ENCODE results near the gene FILIP1.

The FILIP1 gene

GRCh38 chr6:75347898-75348610, 145.5 kb downstream of the FILIP1 start:
- in situ Hi-C loops (cut with MboI; ENCODE audit: low sequenced_read_pairs): no loop called here

GRCh38 chr6:75345413-75345812, 148.2 kb downstream of the FILIP1 start:
- in situ Hi-C loops (cut with MboI; ENCODE audit: low sequenced_read_pairs): no loop called here

GRCh38 chr6:75344455-75344854, 149.1 kb downstream of the FILIP1 start:
- in situ Hi-C loops (cut with MboI; ENCODE audit: low sequenced_read_pairs): no loop called here

GRCh38 chr6:75344021-75344420, 149.6 kb downstream of the FILIP1 start:
- in situ Hi-C loops (cut with MboI; ENCODE audit: low sequenced_read_pairs): no loop called here

- in situ Hi-C loops (cut with MboI; ENCODE audit: low sequenced_read_pairs): no loop called here
Observed at GRCh38 chr6:75337835-75338580, 155.6 kb downstream of the FILIP1 start.

- in situ Hi-C loops (cut with MboI; ENCODE audit: low sequenced_read_pairs): no loop called here
Observed at GRCh38 chr6:75334266-75335040, 159.1 kb downstream of the FILIP1 start.

- in situ Hi-C loops (cut with MboI; ENCODE audit: low sequenced_read_pairs): no loop called here
Observed at GRCh38 chr6:75333676-75334200, 159.9 kb downstream of the FILIP1 start.

GRCh38 chr6:75331151-75331550, 162.4 kb downstream of the FILIP1 start:
- in situ Hi-C loops (cut with MboI; ENCODE audit: low sequenced_read_pairs): no loop called here

GRCh38 chr6:75329703-75330102, 163.9 kb downstream of the FILIP1 start:
- in situ Hi-C loops (cut with MboI; ENCODE audit: low sequenced_read_pairs): no loop called here

- in situ Hi-C loops (cut with MboI; ENCODE audit: low sequenced_read_pairs): no loop called here
Observed at GRCh38 chr6:75327807-75328206, 165.8 kb downstream of the FILIP1 start.

- in situ Hi-C loops (cut with MboI; ENCODE audit: low sequenced_read_pairs): no loop called here
Observed at GRCh38 chr6:75326557-75327258, 166.9 kb downstream of the FILIP1 start.

- in situ Hi-C loops (cut with MboI; ENCODE audit: low sequenced_read_pairs): no loop called here
Observed at GRCh38 chr6:75318900-75319299, 174.7 kb downstream of the FILIP1 start.

GRCh38 chr6:75317503-75318206, 175.9 kb downstream of the FILIP1 start:
- in situ Hi-C loops (cut with MboI; ENCODE audit: low sequenced_read_pairs): no loop called here

GRCh38 chr6:75315978-75316377, 177.6 kb downstream of the FILIP1 start:
- in situ Hi-C loops (cut with MboI; ENCODE audit: low sequenced_read_pairs): no loop called here

- in situ Hi-C loops (cut with MboI; ENCODE audit: low sequenced_read_pairs): no loop called here
Observed at GRCh38 chr6:75308250-75308988, 185.2 kb downstream of the FILIP1 start.

- in situ Hi-C loops (cut with MboI; ENCODE audit: low sequenced_read_pairs): no loop called here
Observed at GRCh38 chr6:75307364-75308004, 186.1 kb downstream of the FILIP1 start.

GRCh38 chr6:75306064-75306463, 187.5 kb downstream of the FILIP1 start:
- in situ Hi-C loops (cut with MboI; ENCODE audit: low sequenced_read_pairs): no loop called here

GRCh38 chr6:75305573-75305972, 188.0 kb downstream of the FILIP1 start:
- in situ Hi-C loops (cut with MboI; ENCODE audit: low sequenced_read_pairs): no loop called here

GRCh38 chr6:75302280-75302679, 191.3 kb downstream of the FILIP1 start:
- in situ Hi-C loops (cut with MboI; ENCODE audit: low sequenced_read_pairs): no loop called here

All from HL-60/S4 treated with retinoic acid at 250 ng/mL for 4 days and 3 days (cell line).